ENCODE data around the gene RAVER2. TPM values are rescaled to one million over a fixed set of nuclear protein-coding genes. Genes with fewer than 3 reads are reported as not detected.

RAVER2 gene
- total and polyA plus RNA-seq, 2 donors (not counting 3 experiments of a cell fraction or from before 2014, with no cell fraction given): 6.0 to 13.9 TPM

GRCh38 chr1:64848136-64848535, 103.3 kb downstream of the RAVER2 start:
- peaks cover 3 to 53% of the 10 kb centered on the region in 2 experiments for H3K36me3 ChIP-seq (ENCODE audit: control insufficient read depth in 2 of 2, extremely low read depth in 1 of 2, insufficient read depth in 2 of 2, low read length in 2 of 2)
- POLR2A ChIA-PET: no interaction called here
- DNase-seq (ENCODE audit: low read depth, low spot score): no peak
- H3K27me3 ChIP-seq (ENCODE audit: control insufficient read depth in 2 of 2, insufficient read depth in 2 of 2, low read length in 2 of 2): no peaks in the 10 kb centered on the region
- CTCF ChIA-PET: no interaction called here
- no peak overlapping the region for H3K4me2 ChIP-seq (ENCODE audit: insufficient read depth, low read length)
- H3K4me3 ChIP-seq (replicated peaks in 1 of 3; ENCODE audit: insufficient read depth in 1 of 3, low read depth in 1 of 3, low read length in 3 of 3): no peak overlapping the region
- no peaks in the 10 kb centered on the region for H3K79me2 ChIP-seq (ENCODE audit: control insufficient read depth, insufficient read depth, low read length)
- H3K27ac ChIP-seq (ENCODE audit: insufficient read depth, low read depth, low read length): no peak overlapping the region
- no peak overlapping the region for H3K9ac ChIP-seq (replicated peaks; ENCODE audit: extremely low read depth, insufficient read depth, low read length)
- FAIRE-seq: no peak
- no peaks in the 10 kb centered on the region for H3K9me3 ChIP-seq (replicated peaks; ENCODE audit: control insufficient read depth, insufficient read depth, low read length)
- TF ChIP-seq, protein P1, sequence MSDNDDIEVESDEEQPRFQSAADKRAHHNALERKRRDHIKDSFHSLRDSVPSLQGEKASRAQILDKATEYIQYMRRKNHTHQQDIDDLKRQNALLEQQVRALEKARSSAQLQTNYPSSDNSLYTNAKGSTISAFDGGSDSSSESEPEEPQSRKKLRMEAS (IDR thresholded peaks at IDR 0.05; ENCODE audit: insufficient read depth, insufficient read length): no peak
- TF ChIP-seq FOS (IDR thresholded peaks at IDR 0.05; ENCODE audit: borderline replicate concordance, insufficient read depth, low read length): no peak
- TF ChIP-seq EZH2 (IDR thresholded peaks at IDR 0.05; ENCODE audit: borderline replicate concordance, low read depth, low read length, severe bottlenecking): no peak
- no peak for TF ChIP-seq POLR2A (IDR thresholded peaks at IDR 0.05; ENCODE audit: low read depth, low read length)
- TF ChIP-seq GATA2 (IDR thresholded peaks at IDR 0.05; ENCODE audit: insufficient read depth, insufficient read length, low read depth, low read length): no peak
- no peak for TF ChIP-seq MYC (IDR thresholded peaks at IDR 0.05; ENCODE audit: low read depth, low read length)
- no peak for TF ChIP-seq POLR2AphosphoS5 (IDR thresholded peaks at IDR 0.05; ENCODE audit: insufficient read depth, low read depth, low read length)
- no peak for TF ChIP-seq JUN (IDR thresholded peaks at IDR 0.05; ENCODE audit: borderline replicate concordance, insufficient read depth, insufficient read length, low read depth)
- H3K4me1 ChIP-seq (ENCODE audit: control insufficient read depth, extremely low read depth, insufficient read depth, low read length): peaks cover 6% of the 10 kb centered on the region
- H4K20me1 ChIP-seq (replicated peaks; ENCODE audit: control insufficient read depth, extremely low read depth, insufficient read depth, low read length): no peaks in the 10 kb centered on the region
- dilution Hi-C loops (cut with MboI; ENCODE audit: extremely low pct_ligation_motif_present, low sequenced_read_pairs): no loop called here
- H2AFZ ChIP-seq (ENCODE audit: low read depth, low read length): no peak overlapping the region
- H3K9me1 ChIP-seq (replicated peaks; ENCODE audit: control insufficient read depth, extremely low read depth, insufficient read depth, low read length): no peaks in the 10 kb centered on the region
- BruUV-seq (replicated peaks): no TSS peak
- intact Hi-C loops (cut with micrococcal nuclease): no loop called here

DNA sequence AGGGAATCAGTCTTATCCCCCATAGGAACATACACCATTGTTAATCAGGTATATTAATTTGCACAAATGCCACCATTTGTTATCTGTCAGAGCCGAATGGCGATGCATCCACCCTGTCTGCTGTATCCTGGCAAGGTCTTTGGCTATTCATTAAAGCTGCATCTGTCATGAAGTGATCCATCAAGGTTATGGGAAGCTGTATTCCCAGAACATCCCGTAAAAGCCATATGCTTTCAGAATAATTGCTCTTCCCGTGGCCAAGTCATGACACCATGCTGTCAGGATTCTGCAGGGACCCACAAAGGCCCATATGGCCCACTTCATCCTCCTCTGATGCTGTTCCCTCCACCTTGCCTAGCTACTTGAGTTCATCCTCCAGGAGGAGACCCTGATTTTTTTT, 103.9 kb downstream of the RAVER2 start:
- Histone ChIP-seq H3K4me3 (replicated peaks in 1 of 3; ENCODE audit: insufficient read depth in 1 of 3, low read depth in 1 of 3, low read length in 3 of 3) (no peak overlapping the region), H3K9ac (replicated peaks; ENCODE audit: extremely low read depth, insufficient read depth, low read length) (no peak overlapping the region), H3K27me3 (ENCODE audit: control insufficient read depth in 2 of 2, insufficient read depth in 2 of 2, low read length in 2 of 2) (no peaks in the 10 kb centered on the region), H3K4me2 (ENCODE audit: insufficient read depth, low read length) (no peak overlapping the region), H3K79me2 (ENCODE audit: control insufficient read depth, insufficient read depth, low read length) (no peaks in the 10 kb centered on the region), H3K9me1 (replicated peaks; ENCODE audit: control insufficient read depth, extremely low read depth, insufficient read depth, low read length) (no peaks in the 10 kb centered on the region), H3K4me1 (ENCODE audit: control insufficient read depth, extremely low read depth, insufficient read depth, low read length) (peaks cover 5% of the 10 kb centered on the region), H4K20me1 (replicated peaks; ENCODE audit: control insufficient read depth, extremely low read depth, insufficient read depth, low read length) (no peaks in the 10 kb centered on the region), H3K9me3 (replicated peaks; ENCODE audit: control insufficient read depth, insufficient read depth, low read length) (no peaks in the 10 kb centered on the region), H3K27ac (ENCODE audit: insufficient read depth, low read depth, low read length) (no peak overlapping the region), H2AFZ (ENCODE audit: low read depth, low read length) (no peak overlapping the region), H3K36me3 (ENCODE audit: control insufficient read depth in 2 of 2, extremely low read depth in 1 of 2, insufficient read depth in 2 of 2, low read length in 2 of 2) (peaks cover 4 to 53% of the 10 kb centered on the region in 2 experiments)
- TF ChIP-seq JUN (IDR thresholded peaks at IDR 0.05; ENCODE audit: borderline replicate concordance, insufficient read depth, insufficient read length, low read depth) (no peak), EZH2 (IDR thresholded peaks at IDR 0.05; ENCODE audit: borderline replicate concordance, low read depth, low read length, severe bottlenecking) (no peak), FOS (IDR thresholded peaks at IDR 0.05; ENCODE audit: borderline replicate concordance, insufficient read depth, low read length) (no peak), POLR2AphosphoS5 (IDR thresholded peaks at IDR 0.05; ENCODE audit: insufficient read depth, low read depth, low read length) (no peak)
- TF ChIP-seq, protein P1 (IDR thresholded peaks at IDR 0.05; ENCODE audit: insufficient read depth, insufficient read length): no peak
- BruUV-seq (replicated peaks): no TSS peak
- intact Hi-C loops (cut with micrococcal nuclease): no loop called here
- dilution Hi-C loops (cut with MboI; ENCODE audit: extremely low pct_ligation_motif_present, low sequenced_read_pairs): no loop called here
- ChIA-PET CTCF (interaction anchor here (1.2 kb wide), 1 partner anchor 13 kb away, joined by 3 read pairs; no protein-coding TSS in a partner anchor), POLR2A (no interaction called here)
- no peak for FAIRE-seq
- DNase-seq (ENCODE audit: low read depth, low spot score): no peak
